ENCODE data around the gene RPL36A.

DNA sequence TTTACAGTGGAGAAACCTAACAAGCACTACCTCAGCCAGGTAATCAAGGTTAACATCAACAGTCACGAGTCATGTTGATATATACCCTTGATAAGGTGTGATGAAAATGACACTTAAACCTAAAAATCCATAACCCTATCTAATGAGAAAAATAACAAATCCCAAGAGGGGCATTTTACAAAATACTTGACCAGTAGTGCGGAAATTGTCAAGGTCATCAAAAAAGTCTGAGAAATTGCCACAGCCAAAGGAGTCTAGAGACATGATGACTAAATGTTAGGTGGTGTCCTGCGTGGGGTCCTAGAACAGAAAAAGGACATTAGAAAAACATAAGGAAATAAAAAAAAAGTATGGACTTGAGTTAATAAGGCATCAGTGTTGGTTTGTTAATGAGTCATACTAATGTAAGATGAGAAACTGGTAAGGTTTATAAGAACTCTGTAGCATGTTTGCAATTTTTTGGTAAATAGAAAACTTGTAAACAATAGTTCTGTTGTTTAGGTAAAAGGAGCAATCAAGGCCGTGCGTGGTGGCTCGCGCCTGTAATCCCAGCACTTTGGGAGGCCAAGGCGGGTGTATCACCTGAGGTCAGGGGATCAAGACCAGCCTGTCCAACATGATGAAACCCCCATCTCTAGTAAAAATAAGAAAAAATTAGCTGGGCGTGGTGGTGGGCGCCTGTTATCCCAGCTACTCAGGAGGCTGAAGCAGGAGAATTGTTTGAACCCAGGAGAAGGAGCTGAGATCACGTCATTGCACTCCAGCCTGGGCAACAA is 2.9 kb downstream of the RPL36A start:
- TF ChIP-seq, protein P1, sequence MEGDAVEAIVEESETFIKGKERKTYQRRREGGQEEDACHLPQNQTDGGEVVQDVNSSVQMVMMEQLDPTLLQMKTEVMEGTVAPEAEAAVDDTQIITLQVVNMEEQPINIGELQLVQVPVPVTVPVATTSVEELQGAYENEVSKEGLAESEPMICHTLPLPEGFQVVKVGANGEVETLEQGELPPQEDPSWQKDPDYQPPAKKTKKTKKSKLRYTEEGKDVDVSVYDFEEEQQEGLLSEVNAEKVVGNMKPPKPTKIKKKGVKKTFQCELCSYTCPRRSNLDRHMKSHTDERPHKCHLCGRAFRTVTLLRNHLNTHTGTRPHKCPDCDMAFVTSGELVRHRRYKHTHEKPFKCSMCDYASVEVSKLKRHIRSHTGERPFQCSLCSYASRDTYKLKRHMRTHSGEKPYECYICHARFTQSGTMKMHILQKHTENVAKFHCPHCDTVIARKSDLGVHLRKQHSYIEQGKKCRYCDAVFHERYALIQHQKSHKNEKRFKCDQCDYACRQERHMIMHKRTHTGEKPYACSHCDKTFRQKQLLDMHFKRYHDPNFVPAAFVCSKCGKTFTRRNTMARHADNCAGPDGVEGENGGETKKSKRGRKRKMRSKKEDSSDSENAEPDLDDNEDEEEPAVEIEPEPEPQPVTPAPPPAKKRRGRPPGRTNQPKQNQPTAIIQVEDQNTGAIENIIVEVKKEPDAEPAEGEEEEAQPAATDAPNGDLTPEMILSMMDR (IDR thresholded peaks at IDR 0.05): no peak
- no peak for TF ChIP-seq EZH2 (IDR thresholded peaks at IDR 0.05; ENCODE audit: borderline replicate concordance, insufficient read depth, low read depth, low read length, poor library complexity, severe bottlenecking)

All from B cell (primary cell).